ENCODE results near the gene CRYGN.

Gene CRYGN

GRCh38 chr7:151406886-151407583 is 32.9 kb downstream of the CRYGN start:
- H3K4me3 ChIP-seq (ENCODE audit: low read depth, low read length) = no peak overlapping the region
- no peak for TF ChIP-seq CTCF (IDR thresholded peaks at IDR 0.05; ENCODE audit: insufficient read depth, low read depth, low read length, missing control alignments)

DNA sequence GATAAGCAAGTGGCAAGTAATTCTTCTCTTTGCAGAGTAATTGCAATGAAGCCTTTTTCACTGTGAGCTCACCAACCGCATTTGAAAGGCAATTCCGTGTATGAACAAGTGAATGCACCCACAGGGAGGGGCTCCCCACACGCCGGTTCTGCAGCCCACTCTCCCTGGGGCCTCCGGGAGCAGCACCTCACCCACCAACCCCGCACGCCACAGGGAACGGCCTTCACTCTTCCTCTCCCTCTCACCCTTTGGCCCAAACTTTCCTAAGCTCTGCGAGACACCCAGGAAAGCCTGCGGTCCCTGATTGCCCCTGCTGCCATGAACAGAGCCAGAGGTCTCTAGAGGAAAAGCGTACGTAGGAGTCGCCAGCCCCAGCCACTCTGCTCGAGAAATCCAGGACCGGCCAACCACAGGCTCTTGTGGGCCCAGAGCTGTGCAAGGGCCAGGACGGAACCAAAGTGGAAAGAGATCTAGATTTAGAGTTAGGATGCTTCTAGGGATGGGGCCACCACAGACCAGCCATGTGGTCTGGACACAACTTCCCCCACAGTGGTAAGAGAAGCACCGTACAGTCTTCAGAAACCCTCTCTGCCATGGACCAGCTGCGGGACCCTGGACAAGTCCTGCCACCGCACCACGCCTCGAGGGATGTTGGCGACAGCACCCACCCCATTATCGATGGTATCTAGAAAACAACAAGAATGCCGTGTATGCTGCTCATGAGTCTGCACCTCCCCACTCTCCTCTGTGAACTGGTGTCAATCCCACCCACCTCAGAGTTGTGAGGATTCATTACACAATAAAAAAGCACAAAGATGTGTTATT is 33.7 kb downstream of the CRYGN start:
- no peak overlapping the region for H3K4me3 ChIP-seq (ENCODE audit: low read depth, low read length)
- DNase-seq (ENCODE audit: low read depth) = no peak
- no peak for TF ChIP-seq CTCF (IDR thresholded peaks at IDR 0.05; ENCODE audit: insufficient read depth, low read depth, low read length, missing control alignments)

More at GRCh38 chr7:151406886-151407583, 32.9 kb downstream of the CRYGN start:
- no peak for DNase-seq (ENCODE audit: low read depth)

GRCh38 chr7:151405588-151405987 is 34.4 kb downstream of the CRYGN start:
- no peak for TF ChIP-seq CTCF (IDR thresholded peaks at IDR 0.05; ENCODE audit: insufficient read depth, low read depth, low read length, missing control alignments)
- no peak overlapping the region for H3K4me3 ChIP-seq (ENCODE audit: low read depth, low read length)
- no peak for DNase-seq (ENCODE audit: low read depth)

DNA sequence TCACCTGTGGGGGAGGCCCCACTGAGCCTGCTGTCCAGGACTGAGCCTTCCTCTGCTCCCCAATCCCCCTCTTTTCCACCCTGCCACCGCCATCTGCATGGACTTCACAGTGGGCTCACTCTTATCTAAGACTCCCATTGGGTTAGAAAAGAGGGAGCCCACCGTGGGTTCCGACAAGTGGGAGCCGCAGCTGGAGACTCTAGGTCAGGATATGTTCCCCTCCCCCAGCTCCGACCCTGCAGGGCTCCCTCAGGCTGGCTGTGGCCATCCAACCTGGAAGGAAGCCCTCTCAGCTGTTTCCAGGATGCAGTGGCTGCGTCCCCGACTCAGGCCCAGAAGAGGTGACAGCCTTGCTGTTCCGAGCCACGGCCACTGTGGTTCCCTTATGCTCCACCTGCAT is 34.9 kb downstream of the CRYGN start:
- H3K4me3 ChIP-seq (ENCODE audit: low read depth, low read length) = no peak overlapping the region
- TF ChIP-seq CTCF (IDR thresholded peaks at IDR 0.05; ENCODE audit: insufficient read depth, low read depth, low read length, missing control alignments) = no peak
- no peak for DNase-seq (ENCODE audit: low read depth)

- no peak overlapping the region for H3K4me3 ChIP-seq (ENCODE audit: low read depth, low read length)
- no peak for TF ChIP-seq CTCF (IDR thresholded peaks at IDR 0.05; ENCODE audit: insufficient read depth, low read depth, low read length, missing control alignments)
- DNase-seq (ENCODE audit: low read depth) = no peak
These were observed 35.5 kb downstream of the CRYGN start for GRCh38 chr7:151404216-151405011.

GRCh38 chr7:151403764-151404163 is 36.2 kb downstream of the CRYGN start:
- no peak for DNase-seq (ENCODE audit: low read depth)
- no peak overlapping the region for H3K4me3 ChIP-seq (ENCODE audit: low read depth, low read length)
- TF ChIP-seq CTCF (IDR thresholded peaks at IDR 0.05; ENCODE audit: insufficient read depth, low read depth, low read length, missing control alignments) = no peak
